GM18858 (cell line): Measurements from ENCODE around the gene TBC1D8.

Experiments used
- ATAC-seq: cut with Tn5 transposase; IDR thresholded peaks from one replicate; pipeline ENCODE4 v1.9.1; 2021; ENCODE audit not compliant: unreplicated experiment

Gene TBC1D8

GRCh38 chr2:101037161-101037755 is 113.9 kb downstream of the TBC1D8 start:
- ATAC-seq, result no peak

- no peak for ATAC-seq
These were observed 114.6 kb downstream of the TBC1D8 start for GRCh38 chr2:101036562-101036961.

- no peak for ATAC-seq
These were observed 119.0 kb downstream of the TBC1D8 start for GRCh38 chr2:101032084-101032776.

- no peak for ATAC-seq
These were observed 120.2 kb downstream of the TBC1D8 start for GRCh38 chr2:101030866-101031554.

- ATAC-seq, result no peak
These were observed 123.3 kb downstream of the TBC1D8 start for GRCh38 chr2:101027852-101028251.

GRCh38 chr2:101026923-101027469 is 124.2 kb downstream of the TBC1D8 start:
- no peak for ATAC-seq

GRCh38 chr2:101026253-101026701 is 124.9 kb downstream of the TBC1D8 start:
- ATAC-seq, result no peak

GRCh38 chr2:101025561-101025960 is 125.6 kb downstream of the TBC1D8 start:
- ATAC-seq, result no peak

GRCh38 chr2:101023327-101024107 is 127.7 kb downstream of the TBC1D8 start:
- ATAC-seq, result no peak

- ATAC-seq, result no peak
These were observed 129.0 kb downstream of the TBC1D8 start for GRCh38 chr2:101022221-101022620.

- ATAC-seq, result no peak
These were observed 132.2 kb downstream of the TBC1D8 start for GRCh38 chr2:101018934-101019333.

GRCh38 chr2:101017371-101017770 is 133.8 kb downstream of the TBC1D8 start:
- ATAC-seq, result no peak

- no peak for ATAC-seq
These were observed 136.8 kb downstream of the TBC1D8 start for GRCh38 chr2:101014264-101014857.

- ATAC-seq, result no peak
These were observed 138.4 kb downstream of the TBC1D8 start for GRCh38 chr2:101012706-101013181.

GRCh38 chr2:101012054-101012705 is 139.0 kb downstream of the TBC1D8 start:
- ATAC-seq, result peak; percentile 87

- no peak for ATAC-seq
These were observed 140.0 kb downstream of the TBC1D8 start for GRCh38 chr2:101011152-101011551.

- ATAC-seq, result no peak
These were observed 143.5 kb downstream of the TBC1D8 start for GRCh38 chr2:101007415-101008345.

- no peak for ATAC-seq
These were observed 145.0 kb downstream of the TBC1D8 start for GRCh38 chr2:101006065-101006715.
